NCI-H69 (cell line): Measurements from ENCODE around the gene INSYN1.
A peak's percentile ranks its signal among the peaks of the same experiment; 100 is the strongest.
"Not testable (repeated sequence)": the region's sequence is repeated elsewhere in the genome, so short reads cannot be mapped to it uniquely, and the experiment has no call there.

Experiments used
- DNase-seq: peaks from one replicate; lab custom pipeline; 2025; lab: John Stamatoyannopoulos, UW

INSYN1 gene

GRCh38 chr15:73749971-73750370 lies 3.2 kb downstream of the INSYN1 start:
- DNase-seq: no peak

GRCh38 chr15:73749533-73749932 lies 3.6 kb downstream of the INSYN1 start:
- no peak for DNase-seq

GRCh38 chr15:73748730-73749129 lies 4.4 kb downstream of the INSYN1 start:
- DNase-seq: peak; percentile 1

GRCh38 chr15:73747847-73748590 lies 5.1 kb downstream of the INSYN1 start:
- DNase-seq: no peak

GRCh38 chr15:73746883-73747282 lies 6.3 kb downstream of the INSYN1 start:
- no peak for DNase-seq

GRCh38 chr15:73746261-73746660 lies 6.9 kb downstream of the INSYN1 start:
- DNase-seq: no peak

- DNase-seq: no peak
These were observed 8.1 kb downstream of the INSYN1 start for GRCh38 chr15:73745073-73745472.

- DNase-seq: peak; percentile 12
These were observed 8.9 kb downstream of the INSYN1 start for GRCh38 chr15:73744293-73744692.

- DNase-seq: no peak
These were observed 11.8 kb downstream of the INSYN1 start for GRCh38 chr15:73741321-73741836.

GRCh38 chr15:73740152-73741048 lies 12.8 kb downstream of the INSYN1 start:
- no peak for DNase-seq

GRCh38 chr15:73737535-73737934 lies 15.6 kb downstream of the INSYN1 start:
- no peak for DNase-seq

- no peak for DNase-seq
These were observed 20.2 kb downstream of the INSYN1 start for GRCh38 chr15:73732930-73733329.

GRCh38 chr15:73732051-73732450 lies 21.1 kb downstream of the INSYN1 start:
- not testable (repeated sequence) for DNase-seq

GRCh38 chr15:73727330-73727976 lies 25.7 kb downstream of the INSYN1 start:
- DNase-seq: no peak

GRCh38 chr15:73724212-73724611 lies 28.9 kb downstream of the INSYN1 start:
- DNase-seq: no peak

- peak; percentile 4 for DNase-seq
These were observed 30.0 kb downstream of the INSYN1 start for GRCh38 chr15:73723191-73723590.

GRCh38 chr15:73722425-73722824 lies 30.7 kb downstream of the INSYN1 start:
- DNase-seq: no peak

- no peak for DNase-seq
These were observed 34.5 kb downstream of the INSYN1 start for GRCh38 chr15:73718694-73719093.

GRCh38 chr15:73717802-73718201 lies 35.3 kb downstream of the INSYN1 start:
- no peak for DNase-seq

- DNase-seq: no peak
These were observed 35.9 kb downstream of the INSYN1 start for GRCh38 chr15:73717206-73717605.

GRCh38 chr15:73716417-73716816 lies 36.7 kb downstream of the INSYN1 start:
- DNase-seq: peak; percentile 6

GRCh38 chr15:73715417-73715816 lies 37.7 kb downstream of the INSYN1 start:
- no peak for DNase-seq
